WTC11 (cell line): ENCODE measurements around the gene FAM9A.

Source experiments
- CTCF ChIP-seq: fragments of 200-600 bp; IDR thresholded peaks from 2 replicates; pipeline ENCODE4 v1.8.0; 2022; ENCODE audit warnings: antibody characterized with exemption
- ETV6 ChIP-seq: sonication (generic); formaldehyde crosslinking; IDR thresholded peaks from 2 replicates; pipeline ENCODE4 v1.8.1; 2022; ENCODE audit warnings: mild to moderate bottlenecking, missing genetic modification reagents
- FOXJ3 ChIP-seq: sonication (generic); formaldehyde crosslinking; IDR thresholded peaks from 2 replicates; pipeline ENCODE4 v1.9.0; 2021; ENCODE audit warnings: missing genetic modification reagents, mild to moderate bottlenecking, borderline replicate concordance
- GABPB1 ChIP-seq: sonication (generic); formaldehyde crosslinking; IDR thresholded peaks from 2 replicates; pipeline ENCODE4 v1.8.1; 2023; ENCODE audit warnings: mild to moderate bottlenecking, missing genetic modification reagents
- MAX ChIP-seq: sonication (generic); formaldehyde crosslinking; IDR thresholded peaks from 2 replicates; pipeline ENCODE4 v1.8.0; 2022; ENCODE audit warnings: mild to moderate bottlenecking, missing genetic modification reagents
- NR2C2 ChIP-seq: sonication (generic); formaldehyde crosslinking; IDR thresholded peaks from 2 replicates; pipeline ENCODE4 v1.8.0; 2022; ENCODE audit warnings: mild to moderate bottlenecking, missing genetic modification reagents
- OVOL2 ChIP-seq: fragments of 250-450 bp; sonication (Bioruptor Pico); IDR thresholded peaks from 2 replicates; pipeline ENCODE4 v1.9.0; 2021; ENCODE audit warnings: mild to moderate bottlenecking, borderline replicate concordance
- RELA ChIP-seq: sonication (generic); formaldehyde crosslinking; IDR thresholded peaks from 2 replicates; pipeline ENCODE4 v1.8.1; 2022; ENCODE audit warnings: missing genetic modification reagents, mild to moderate bottlenecking, borderline replicate concordance
- SP1 ChIP-seq: sonication (generic); formaldehyde crosslinking; conservative IDR thresholded peaks from 2 replicates; pipeline ENCODE4 v1.8.1; 2022; ENCODE audit warnings: missing genetic modification reagents
- ZNF263 ChIP-seq: sonication (generic); formaldehyde crosslinking; IDR thresholded peaks from 2 replicates; pipeline ENCODE4 v1.8.1; 2022; ENCODE audit warnings: low read depth, mild to moderate bottlenecking, moderate library complexity, missing genetic modification reagents
- ZNF317 ChIP-seq: sonication (generic); formaldehyde crosslinking; IDR thresholded peaks from 2 replicates; pipeline ENCODE4 v1.8.1; 2023; ENCODE audit warnings: low read depth, mild to moderate bottlenecking, moderate library complexity, missing genetic modification reagents, borderline replicate concordance
- ZNF425 ChIP-seq: fragments of 250-450 bp; sonication (Bioruptor Pico); conservative IDR thresholded peaks from 2 replicates; pipeline ENCODE4 v1.9.0; 2021; ENCODE audit warnings: mild to moderate bottlenecking
- ZNF512 ChIP-seq: sonication (generic); formaldehyde crosslinking; IDR thresholded peaks from 2 replicates; pipeline ENCODE4 v1.8.1; 2022; ENCODE audit warnings: missing genetic modification reagents, borderline replicate concordance

GRCh38 chrX:8805974-8806373, 4.8 kb upstream of the FAM9A start:
- TF ChIP-seq ZNF512 (no peak), CTCF (no peak), ZNF317 (CRISPR knock-in tag) (no peak), ZNF425 (CRISPR knock-in tag) (no peak), FOXJ3 (CRISPR knock-in tag) (no peak), GABPB1 (CRISPR knock-in tag) (no peak), OVOL2 (CRISPR knock-in tag) (no peak), MAX (CRISPR knock-in tag) (no peak), ETV6 (CRISPR knock-in tag) (no peak), NR2C2 (CRISPR knock-in tag) (no peak), SP1 (CRISPR knock-in tag) (no peak), ZNF263 (CRISPR knock-in tag) (no peak), RELA (CRISPR knock-in tag) (no peak)
